Smooth muscle cell (in vitro differentiated cells): ENCODE results near the gene DOLPP1. TPM values are rescaled to one million over a fixed set of nuclear protein-coding genes. Genes with fewer than 3 reads are reported as not detected.

Experiments used
- DNase-seq: peaks from one replicate; lab custom pipeline; 2025; ENCODE audit not compliant: unreplicated experiment; lab: John Stamatoyannopoulos, UW
- H2AFZ ChIP-seq: fragments of 200-600 bp; sonication (generic); 2 replicates; pipeline ENCODE4 v1.6.0; 2016; ENCODE audit warnings: antibody characterized with exemption, low read depth, mild to moderate bottlenecking
- H3F3A ChIP-seq: fragments of 200-600 bp; sonication (generic); 2 replicates; pipeline ENCODE4 v1.6.0; 2017; ENCODE audit warnings: antibody characterized with exemption, low read depth
- H3K27ac ChIP-seq: fragments of 200-600 bp; sonication (generic); 2 replicates; pipeline ENCODE4 v1.5.1; 2016; ENCODE audit warnings: low read depth, mild to moderate bottlenecking
- H3K27me3 ChIP-seq: fragments of 200-600 bp; sonication (generic); 2 replicates; pipeline ENCODE4 v1.6.1; 2016; ENCODE audit warnings: low read depth, mild to moderate bottlenecking
- H3K36me3 ChIP-seq: fragments of 200-600 bp; sonication (generic); 2 replicates; pipeline ENCODE4 v1.5.1; 2016; ENCODE audit warnings: low read depth
- H3K4me1 ChIP-seq: fragments of 200-600 bp; sonication (generic); 2 replicates; pipeline ENCODE4 v1.5.1; 2016; ENCODE audit warnings: low read depth
- H3K4me2 ChIP-seq: fragments of 200-600 bp; sonication (generic); 2 replicates; pipeline ENCODE4 v1.6.0; 2016; ENCODE audit warnings: mild to moderate bottlenecking
- H3K4me3 ChIP-seq: fragments of 200-600 bp; sonication (generic); 2 replicates; pipeline ENCODE4 v1.5.1; 2016; ENCODE audit warnings: mild to moderate bottlenecking
- H3K79me2 ChIP-seq: fragments of 200-600 bp; sonication (generic); 2 replicates; pipeline ENCODE4 v1.6.0; 2016; ENCODE audit warnings: low read depth, mild to moderate bottlenecking
- H3K9ac ChIP-seq: fragments of 200-600 bp; sonication (generic); 2 replicates; pipeline ENCODE4 v1.6.0; 2016; ENCODE audit warnings: low read depth
- H3K9me3 ChIP-seq: fragments of 200-600 bp; sonication (generic); replicated peaks from 2 replicates; pipeline ENCODE4 v1.5.1; 2016; ENCODE audit warnings: low read depth
- H4K20me1 ChIP-seq: fragments of 200-600 bp; sonication (generic); 2 replicates; pipeline ENCODE4 v1.6.0; 2016; ENCODE audit warnings: low read depth
- WGBS: methylation state at CpG from one replicate; pipeline ENCODE4 v1.1.7; 2016; ENCODE audit warnings: low lambda C conversion rate; 5-methylcytosine and 5-hydroxymethylcytosine counted together
- polyA plus RNA-seq: library from polyadenylated mRNA; unstranded; fragments of >200 nt; fragmentation: Nextera tagmentation; extraction: Ambion mirVana; gene quantifications from 2 replicates; pipeline ENCODE4 v1.2.1, GENCODE V29; 2016
- total RNA-seq: library from RNA; depleted of rRNA; stranded (reverse); fragments of >200 nt; gene quantifications from 2 replicates; pipeline ENCODE4 v1.2.3, GENCODE V29; 2014
- TF ChIP-seq, protein P1 (sequence below): fragments of 200-600 bp; sonication (generic); IDR thresholded peaks from 2 replicates; pipeline ENCODE4 v1.5.1; 2017; ENCODE audit warnings: borderline replicate concordance, mild to moderate bottlenecking, antibody characterized with exemption; ENCODE audit not compliant: insufficient read depth, poor library complexity, severe bottlenecking

The DOLPP1 gene, protein sequence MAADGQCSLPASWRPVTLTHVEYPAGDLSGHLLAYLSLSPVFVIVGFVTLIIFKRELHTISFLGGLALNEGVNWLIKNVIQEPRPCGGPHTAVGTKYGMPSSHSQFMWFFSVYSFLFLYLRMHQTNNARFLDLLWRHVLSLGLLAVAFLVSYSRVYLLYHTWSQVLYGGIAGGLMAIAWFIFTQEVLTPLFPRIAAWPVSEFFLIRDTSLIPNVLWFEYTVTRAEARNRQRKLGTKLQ
- total RNA-seq (14.4 and 18.1 TPM in 2 replicates), polyA plus RNA-seq (17.8 and 21.5 TPM in 2 replicates)

DNA sequence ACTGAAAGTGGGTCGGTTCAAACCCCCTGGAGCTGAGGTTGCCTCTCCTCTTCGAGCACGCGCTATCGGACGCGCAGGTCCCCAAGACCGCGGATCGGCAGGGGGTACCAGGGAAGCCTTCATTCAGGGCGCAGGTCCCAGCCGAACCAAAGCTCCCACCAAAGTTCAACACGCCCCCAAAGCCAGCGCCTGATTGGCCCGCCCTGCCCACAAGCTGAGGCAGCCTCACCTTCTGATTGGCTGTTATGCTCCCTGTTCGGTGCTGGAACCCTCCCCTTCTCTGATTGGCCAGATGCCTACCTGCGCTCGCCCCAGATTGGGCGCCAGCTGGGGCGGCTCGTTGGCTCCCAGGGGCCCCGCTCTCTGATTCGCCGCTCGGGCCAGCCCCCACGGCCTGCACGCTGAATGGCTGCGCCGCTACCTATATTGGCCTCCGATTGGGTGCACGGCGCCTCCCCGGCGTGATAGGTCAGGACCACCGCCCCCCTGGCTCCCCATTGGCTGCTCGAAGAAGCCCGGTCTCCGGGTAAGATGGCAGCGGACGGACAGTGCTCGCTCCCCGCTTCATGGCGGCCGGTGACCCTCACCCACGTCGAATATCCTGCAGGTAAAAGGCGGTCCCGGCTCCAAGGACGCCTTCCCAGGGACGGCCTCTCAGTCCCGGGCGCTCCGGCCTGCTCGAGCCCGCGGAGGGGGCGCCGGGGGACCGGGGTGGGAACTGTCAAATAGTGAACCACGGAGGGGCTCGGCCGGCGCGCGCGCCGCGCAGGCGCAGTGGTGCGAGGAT is at the start of gene DOLPP1:
TSS of gene DOLPP1 (plus strand) at position 511 of the 787 bp plus-strand sequence. CDS start at position 532, 21 bp downstream.
- Histone ChIP-seq H3K4me3 (peak within 1 kb of the TSS; percentile 86), H3K4me2 (peak within 1 kb of the TSS; percentile 96), H3K27ac (peak within 1 kb of the TSS; percentile 32), H3K79me2 (peaks cover 12% of the 10 kb centered on the region), H2AFZ (peak within 1 kb of the TSS; percentile 89), H3K27me3 (no peaks in the 10 kb centered on the region), H4K20me1 (no peaks in the 10 kb centered on the region), H3K9me3 (no peaks in the 10 kb centered on the region), H3K9ac (peak within 1 kb of the TSS; percentile 55), H3K36me3 (no peaks in the 10 kb centered on the region), H3F3A (no peaks in the 10 kb centered on the region), H3K4me1 (peaks cover 9% of the 10 kb centered on the region)
- 2% methylated on average over 66 of the region's 70 CpGs for WGBS
- DNase-seq = peak; percentile 99
- TF ChIP-seq, protein P1, sequence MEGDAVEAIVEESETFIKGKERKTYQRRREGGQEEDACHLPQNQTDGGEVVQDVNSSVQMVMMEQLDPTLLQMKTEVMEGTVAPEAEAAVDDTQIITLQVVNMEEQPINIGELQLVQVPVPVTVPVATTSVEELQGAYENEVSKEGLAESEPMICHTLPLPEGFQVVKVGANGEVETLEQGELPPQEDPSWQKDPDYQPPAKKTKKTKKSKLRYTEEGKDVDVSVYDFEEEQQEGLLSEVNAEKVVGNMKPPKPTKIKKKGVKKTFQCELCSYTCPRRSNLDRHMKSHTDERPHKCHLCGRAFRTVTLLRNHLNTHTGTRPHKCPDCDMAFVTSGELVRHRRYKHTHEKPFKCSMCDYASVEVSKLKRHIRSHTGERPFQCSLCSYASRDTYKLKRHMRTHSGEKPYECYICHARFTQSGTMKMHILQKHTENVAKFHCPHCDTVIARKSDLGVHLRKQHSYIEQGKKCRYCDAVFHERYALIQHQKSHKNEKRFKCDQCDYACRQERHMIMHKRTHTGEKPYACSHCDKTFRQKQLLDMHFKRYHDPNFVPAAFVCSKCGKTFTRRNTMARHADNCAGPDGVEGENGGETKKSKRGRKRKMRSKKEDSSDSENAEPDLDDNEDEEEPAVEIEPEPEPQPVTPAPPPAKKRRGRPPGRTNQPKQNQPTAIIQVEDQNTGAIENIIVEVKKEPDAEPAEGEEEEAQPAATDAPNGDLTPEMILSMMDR = no peak

DNA sequence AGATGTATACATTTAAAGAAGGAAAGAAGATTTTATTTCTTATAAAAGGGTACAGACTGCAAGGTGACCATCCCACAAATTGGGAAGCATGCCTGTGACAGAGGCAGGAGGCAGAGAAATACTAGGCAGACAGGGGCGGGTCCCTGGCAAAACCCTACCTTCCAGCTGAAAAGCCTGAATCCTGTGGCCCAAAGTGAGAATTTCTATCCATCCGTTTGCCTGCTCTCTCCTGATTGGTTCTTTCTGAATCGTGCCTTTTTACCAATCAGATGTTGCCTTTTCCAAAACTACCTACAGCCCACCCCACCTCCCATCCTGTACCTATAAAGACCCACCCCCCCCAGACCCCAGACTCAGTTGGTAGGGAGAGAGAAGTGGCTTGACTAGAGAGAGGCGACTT is 49.4 kb upstream of the DOLPP1 start:
- H3K9me3 ChIP-seq = no peaks in the 10 kb centered on the region
- H2AFZ ChIP-seq = no peak overlapping the region
- WGBS = 78% methylated on average over 4 of the region's 4 CpGs
- no peak overlapping the region for H3K4me3 ChIP-seq
- no peak overlapping the region for H3K9ac ChIP-seq
- H3F3A ChIP-seq = no peaks in the 10 kb centered on the region
- H3K27me3 ChIP-seq = no peaks in the 10 kb centered on the region
- peaks cover 7% of the 10 kb centered on the region for H3K4me1 ChIP-seq
- TF ChIP-seq, protein P1 = no peak
- no peaks in the 10 kb centered on the region for H4K20me1 ChIP-seq
- no peak overlapping the region for H3K4me2 ChIP-seq
- H3K79me2 ChIP-seq = peaks cover 8% of the 10 kb centered on the region
- DNase-seq = no peak
- H3K27ac ChIP-seq = no peak overlapping the region
- no peaks in the 10 kb centered on the region for H3K36me3 ChIP-seq

DNA sequence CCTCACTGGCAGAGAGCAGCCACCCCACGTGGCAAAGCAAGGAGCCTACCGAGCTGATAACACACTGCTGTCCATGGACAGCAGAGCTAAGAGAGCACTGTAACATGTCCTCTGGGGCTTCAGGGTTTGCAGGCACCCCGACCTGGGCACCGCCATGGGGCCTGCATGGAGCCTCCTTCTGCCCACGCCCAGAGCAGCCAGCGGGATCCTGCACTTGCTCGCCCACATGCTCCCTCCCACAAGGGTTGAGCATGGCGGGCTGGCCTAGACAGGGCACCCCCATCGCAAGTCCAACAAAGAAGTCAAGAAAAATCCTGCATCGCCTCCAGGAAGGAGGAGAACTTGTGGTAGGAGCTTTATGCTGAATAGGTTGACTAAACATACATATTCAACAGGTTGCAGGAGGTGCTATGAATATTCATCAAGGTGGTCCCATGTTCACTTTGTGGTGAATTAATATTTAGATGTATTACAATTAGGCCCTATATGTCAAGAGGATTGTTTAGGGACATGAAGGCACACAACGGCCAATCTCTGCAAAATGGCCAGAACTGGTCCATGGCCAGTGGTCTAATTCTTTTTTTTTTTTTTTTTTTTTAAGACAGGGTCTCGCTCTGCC is 48.3 kb upstream of the DOLPP1 start:
- no peak overlapping the region for H3K9ac ChIP-seq
- no peaks in the 10 kb centered on the region for H3F3A ChIP-seq
- no peak overlapping the region for H2AFZ ChIP-seq
- H3K79me2 ChIP-seq = peaks cover 9% of the 10 kb centered on the region
- TF ChIP-seq, protein P1 = no peak
- H3K36me3 ChIP-seq = no peaks in the 10 kb centered on the region
- no peaks in the 10 kb centered on the region for H4K20me1 ChIP-seq
- DNase-seq = no peak
- H3K27me3 ChIP-seq = no peaks in the 10 kb centered on the region
- H3K4me3 ChIP-seq = no peak overlapping the region
- WGBS = 93% methylated on average over 12 of the region's 12 CpGs
- H3K4me1 ChIP-seq = peaks cover 7% of the 10 kb centered on the region
- H3K4me2 ChIP-seq = no peak overlapping the region
- no peaks in the 10 kb centered on the region for H3K9me3 ChIP-seq
- H3K27ac ChIP-seq = no peak overlapping the region
